NCI-H128 (cell line): ENCODE results near the gene SLCO3A1.
"Not testable (repeated sequence)": the region's sequence is repeated elsewhere in the genome, so short reads cannot be mapped to it uniquely, and the experiment has no call there.

Experiments used
- DNase-seq: peaks from one replicate; lab custom pipeline; 2025; ENCODE audit not compliant: unreplicated experiment; lab: John Stamatoyannopoulos, UW

The SLCO3A1 gene

GRCh38 chr15:92061511-92062195, 208.1 kb downstream of the SLCO3A1 start:
- DNase-seq = no peak

DNA sequence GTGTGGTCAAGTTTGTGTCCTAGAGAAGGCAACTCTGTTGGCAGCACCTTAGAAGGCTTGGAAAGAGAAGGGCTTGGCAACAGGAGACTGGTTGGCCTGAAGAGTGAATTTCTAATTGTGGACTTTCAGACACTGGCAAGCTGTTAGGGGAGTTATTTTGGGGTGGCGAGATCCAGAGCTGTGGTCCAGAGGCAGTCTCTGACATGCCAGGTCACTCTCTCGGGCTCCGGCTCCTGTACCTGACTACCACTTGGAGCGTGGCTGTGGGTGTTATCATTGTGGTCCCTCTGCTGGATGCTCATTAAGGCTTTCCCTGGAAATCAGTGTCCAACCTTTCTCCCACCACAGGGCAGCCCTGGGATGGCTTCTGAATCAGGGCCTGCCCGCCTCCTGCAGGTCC, 209.0 kb downstream of the SLCO3A1 start:
- DNase-seq = no peak

DNA sequence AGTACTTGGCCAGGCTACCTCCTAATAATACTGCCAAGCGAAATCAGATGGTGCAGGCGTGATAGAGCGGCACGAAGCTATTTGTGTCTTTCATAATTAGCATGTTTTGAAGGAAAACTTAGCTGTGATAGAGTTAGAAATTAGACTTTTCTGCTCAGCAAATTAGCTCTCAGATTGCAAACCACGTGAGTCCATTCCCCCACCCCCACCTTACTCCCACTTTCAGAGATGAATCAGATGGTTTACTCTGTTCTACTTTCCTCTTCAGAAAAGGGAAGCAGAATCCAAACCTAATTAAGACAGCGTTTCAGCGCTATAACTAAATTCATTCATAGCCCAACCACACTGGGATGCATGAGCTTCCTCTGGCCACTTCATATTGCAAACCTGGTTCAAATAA, 214.6 kb downstream of the SLCO3A1 start:
- no peak for DNase-seq

- DNase-seq = no peak
Measured at GRCh38 chr15:92069308-92070250, 216.1 kb downstream of the SLCO3A1 start.

DNA sequence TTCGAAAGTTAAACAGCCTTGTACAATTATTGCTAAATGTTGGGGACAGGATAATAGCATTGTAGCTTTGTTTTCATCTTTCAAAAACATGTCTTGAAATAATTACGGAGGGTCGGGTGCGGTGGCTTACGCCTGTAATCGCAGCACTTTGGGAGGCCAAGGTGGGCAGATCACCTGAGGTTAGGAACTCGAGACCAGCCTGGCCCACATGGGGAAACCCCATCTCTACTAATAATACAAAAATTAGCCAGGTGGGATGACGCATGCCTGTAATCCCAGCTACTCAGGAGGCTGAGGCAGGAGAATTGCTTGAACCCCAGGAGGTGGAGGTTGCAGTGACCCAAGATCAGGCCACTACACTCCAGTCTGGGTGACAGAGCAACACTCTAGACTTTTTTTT, 216.7 kb downstream of the SLCO3A1 start:
- DNase-seq = not testable (repeated sequence)

GRCh38 chr15:92071045-92071634, 217.6 kb downstream of the SLCO3A1 start:
- DNase-seq = no peak

DNA sequence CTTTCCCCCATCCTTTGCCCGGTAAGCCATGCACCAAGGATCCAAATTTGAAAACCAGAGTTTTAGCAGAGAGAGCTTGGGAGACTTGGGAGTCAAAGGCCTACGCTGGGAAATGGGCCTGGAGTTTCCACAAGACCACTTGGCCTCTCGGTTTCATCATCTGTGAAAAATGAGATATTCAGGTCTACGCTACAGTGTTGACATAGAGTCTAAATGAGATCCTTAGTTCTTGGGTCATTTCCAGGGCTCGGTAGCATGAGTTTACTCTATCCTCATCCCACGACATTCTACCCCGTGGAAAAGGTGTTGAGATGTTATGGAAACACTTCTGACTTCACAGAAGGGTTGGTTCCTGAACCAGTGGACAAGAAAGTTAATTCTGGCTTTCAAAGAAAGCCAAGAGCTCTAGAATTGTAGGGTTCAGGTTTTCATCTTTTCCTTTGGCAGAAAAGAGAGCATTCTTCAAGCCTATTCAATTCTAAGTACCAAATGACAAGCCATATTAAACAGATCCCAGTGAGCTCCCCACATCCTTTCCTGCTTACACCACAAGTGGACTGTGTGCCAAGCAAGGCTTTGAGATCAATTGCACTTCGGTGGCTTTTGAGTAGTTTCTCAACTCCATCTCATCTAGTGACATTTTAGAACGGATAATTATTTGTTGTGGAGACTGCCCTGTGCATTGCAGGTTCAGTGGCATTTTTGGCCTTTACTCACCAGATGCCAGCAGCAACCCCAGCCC, 219.7 kb downstream of the SLCO3A1 start:
- DNase-seq = no peak

DNA sequence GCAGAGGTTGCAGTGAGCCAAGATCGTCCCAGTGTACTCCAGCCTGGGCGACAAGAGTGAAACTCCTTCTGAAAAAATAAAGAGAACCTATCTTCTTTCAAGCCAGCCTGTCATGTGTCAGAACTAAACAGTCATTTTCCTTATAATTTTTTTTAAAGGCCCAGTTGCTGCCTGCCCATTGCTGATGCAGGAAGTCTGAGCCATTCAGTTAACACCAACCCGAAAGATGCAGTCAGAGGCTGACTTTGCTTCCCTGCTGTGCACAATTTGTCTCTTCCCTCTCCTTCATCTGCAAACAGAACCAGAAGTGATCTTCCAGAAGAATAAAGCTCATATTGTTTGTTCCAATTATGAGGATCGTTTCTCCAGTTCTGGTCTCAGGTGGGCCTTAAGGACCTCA, 220.6 kb downstream of the SLCO3A1 start:
- DNase-seq = no peak

GRCh38 chr15:92074646-92075045, 221.1 kb downstream of the SLCO3A1 start:
- DNase-seq = no peak

DNA sequence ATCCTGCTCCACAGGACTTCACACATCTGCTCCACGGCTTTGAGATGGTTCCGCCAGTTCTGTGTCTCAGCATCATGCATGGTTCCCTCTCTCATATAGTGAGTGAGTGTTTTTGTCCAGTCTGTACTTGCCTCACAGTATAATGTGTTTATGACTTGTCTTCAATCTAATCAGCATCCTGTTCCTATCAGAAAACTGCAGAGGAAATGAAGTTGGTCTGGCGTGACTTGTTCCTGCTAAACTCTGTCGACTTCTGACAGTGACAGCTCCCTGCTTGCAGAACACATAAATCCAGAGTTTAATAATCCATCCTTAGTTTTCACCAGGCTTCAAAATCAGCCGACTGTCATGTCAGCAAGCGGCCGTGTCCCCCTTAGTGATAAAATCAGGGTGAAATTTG, 222.3 kb downstream of the SLCO3A1 start:
- DNase-seq = no peak

- DNase-seq = no peak
Measured at GRCh38 chr15:92076541-92076940, 223.0 kb downstream of the SLCO3A1 start.

DNA sequence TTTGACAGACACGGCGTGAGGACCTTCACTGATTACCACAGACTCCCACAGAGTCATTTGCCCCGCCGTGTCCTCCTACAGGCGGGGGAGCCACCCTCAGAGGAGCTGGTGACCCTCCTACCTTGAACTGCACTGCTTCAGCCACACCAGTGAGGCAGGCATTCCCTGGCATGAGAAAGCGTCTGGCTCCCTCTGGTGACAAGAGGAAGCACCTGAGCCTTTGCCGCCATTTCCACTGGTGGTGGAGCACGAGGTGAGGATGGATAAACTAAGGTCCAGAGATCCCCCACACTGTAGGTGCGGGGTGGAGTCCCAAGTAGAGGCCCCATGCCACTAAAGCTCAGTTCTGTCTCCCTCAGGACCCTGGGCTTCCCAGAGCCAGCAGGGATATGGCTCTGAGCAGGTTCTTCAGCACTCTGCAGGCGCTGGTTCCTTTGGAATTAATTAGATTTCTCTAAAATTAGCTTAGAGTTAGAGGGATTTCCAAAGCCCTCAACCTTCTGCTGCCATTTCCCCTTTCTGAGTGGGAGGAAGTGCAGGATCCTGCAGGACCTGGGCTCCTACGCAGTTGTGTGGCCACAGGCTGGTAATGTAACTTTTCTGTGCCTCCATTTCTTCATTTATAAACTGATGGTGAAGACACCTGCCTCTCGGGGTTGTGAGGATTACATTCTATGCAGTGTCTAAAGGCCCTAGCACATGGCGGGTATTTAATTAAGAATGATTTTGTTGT, 224.0 kb downstream of the SLCO3A1 start:
- peak; percentile 54 for DNase-seq

DNA sequence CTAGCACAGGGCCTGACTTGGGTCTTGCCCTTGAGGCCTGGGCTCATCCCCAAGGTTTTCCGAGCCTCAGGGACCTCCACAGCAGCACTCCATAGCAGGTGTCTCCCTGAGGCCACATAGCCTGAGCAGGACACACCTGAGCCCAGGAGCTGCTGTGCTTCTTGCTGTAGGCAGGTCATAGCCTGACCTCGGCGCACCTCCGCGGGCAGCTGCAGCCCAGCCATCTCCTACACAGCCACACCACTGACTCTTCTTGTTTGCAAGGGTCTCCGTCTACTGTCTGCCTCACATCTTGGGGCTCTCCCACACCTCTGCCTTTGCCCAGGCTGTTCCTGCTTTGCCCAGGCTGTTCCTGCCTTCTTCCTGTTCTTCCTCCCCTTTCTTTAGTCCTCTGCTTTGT, 224.8 kb downstream of the SLCO3A1 start:
- DNase-seq = no peak

GRCh38 chr15:92079047-92079446, 225.5 kb downstream of the SLCO3A1 start:
- no peak for DNase-seq

DNA sequence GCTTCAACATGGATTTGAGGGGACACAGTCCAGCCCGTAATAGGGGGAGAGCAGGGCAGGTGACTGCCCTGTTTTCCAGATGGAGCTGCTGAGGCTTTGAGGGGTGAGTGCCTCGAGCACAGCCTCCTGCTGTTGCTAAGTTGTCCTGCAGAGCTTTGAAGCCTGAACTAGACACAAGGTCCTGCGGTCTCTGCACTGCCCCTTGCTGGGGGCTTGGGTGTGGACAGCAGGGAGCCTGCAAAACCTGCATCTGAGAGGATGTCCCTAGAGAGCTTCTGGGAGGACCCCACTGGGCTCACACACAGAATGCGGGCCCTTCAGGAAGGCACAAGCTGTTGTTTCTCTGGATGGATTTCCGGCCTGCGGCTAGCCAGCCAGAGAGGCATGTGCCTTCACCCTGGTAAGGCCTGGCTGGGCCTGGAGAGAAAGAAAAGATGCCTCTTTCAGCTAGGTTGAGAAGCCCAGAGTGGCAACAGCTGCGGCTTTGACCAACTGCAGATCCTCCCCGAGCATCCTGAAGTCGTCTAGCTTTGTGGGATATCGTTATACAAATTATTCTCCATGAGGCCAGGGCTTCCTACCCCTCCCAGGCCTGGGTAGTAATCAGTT, 226.2 kb downstream of the SLCO3A1 start:
- DNase-seq = no peak

- no peak for DNase-seq
Measured at GRCh38 chr15:92082006-92082843, 228.7 kb downstream of the SLCO3A1 start.

DNA sequence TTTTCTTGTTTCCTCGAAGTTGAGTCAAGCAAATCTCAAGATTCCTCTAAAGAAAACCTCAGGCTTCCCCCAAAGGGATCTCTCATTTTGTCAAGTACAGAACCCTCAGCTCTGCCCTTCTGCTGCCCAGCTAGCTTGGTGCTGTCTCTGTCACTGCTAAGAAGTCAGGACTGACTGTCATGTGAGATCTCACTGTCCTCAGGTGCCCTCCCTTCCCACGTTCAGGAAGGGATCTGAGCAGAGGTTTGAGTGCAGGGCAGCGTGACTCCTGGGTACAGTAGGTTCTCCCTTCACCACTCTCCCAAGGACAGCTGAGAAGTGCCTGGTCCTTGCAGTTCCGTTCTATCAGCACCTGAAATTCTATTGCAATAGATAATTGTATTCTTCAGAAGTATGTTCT, 229.7 kb downstream of the SLCO3A1 start:
- DNase-seq = no peak

DNA sequence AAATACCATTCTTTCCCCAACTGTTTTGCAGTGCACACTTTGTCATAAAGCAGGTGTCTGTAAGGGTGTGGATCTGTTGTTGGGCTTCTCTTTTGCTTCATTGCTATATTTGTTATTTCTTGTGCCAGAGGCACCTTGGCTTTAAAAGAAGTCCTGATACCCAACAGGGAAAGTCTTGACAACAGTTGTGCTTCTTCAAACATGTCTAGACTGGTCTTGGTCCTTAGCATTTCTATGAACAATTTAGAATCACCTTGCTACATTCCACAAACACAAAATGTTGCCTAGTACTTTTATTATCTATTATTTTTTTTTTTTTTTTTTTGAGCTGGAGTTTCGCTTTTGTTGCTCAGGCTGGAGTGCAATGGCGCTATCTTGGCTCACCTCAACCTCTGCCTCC, 233.7 kb downstream of the SLCO3A1 start:
- DNase-seq = no peak

GRCh38 chr15:92091155-92091734, 237.7 kb downstream of the SLCO3A1 start:
- peak; percentile 38 for DNase-seq
